Aortic smooth muscle cell (primary cell): ENCODE measurements around the gene MAPKAPK5. TPM values are rescaled to one million over a fixed set of nuclear protein-coding genes. Genes with fewer than 3 reads are reported as not detected.

Experiments used
- total RNA-seq: library from RNA; depleted of rRNA; stranded (reverse); fragments of >200 nt; gene quantifications from 2 replicates; pipeline ENCODE4 v1.2.3, GENCODE V29; 2014

MAPKAPK5 gene
- 27.4 and 29.9 TPM in 2 replicates for total RNA-seq

GRCh38 chr12:111841750-111842555 lies at the start of gene MAPKAPK5:
TSS of gene MAPKAPK5 (plus strand) at chr12:111842228. CDS start at chr12:111842734, 506 bp downstream.

Other genes starting within 250 kb of the MAPKAPK5 start
- gene ATXN2, start 242.9 kb upstream of the MAPKAPK5 start, total RNA-seq, result 18.0 and 28.6 TPM in 2 replicates
- 17.0 and 20.0 TPM in 2 replicates for gene BRAP, start 156.3 kb upstream of the MAPKAPK5 start, total RNA-seq
- 14.4 and 14.5 TPM in 2 replicates for gene ACAD10, start 156.2 kb upstream of the MAPKAPK5 start, total RNA-seq
- gene ALDH2, start 75.3 kb upstream of the MAPKAPK5 start, total RNA-seq, result 16.1 and 23.4 TPM in 2 replicates
- 6.8 and 8.5 TPM in 2 replicates for gene TMEM116, start 170.9 kb downstream of the MAPKAPK5 start, total RNA-seq
- gene ERP29, start 171.2 kb downstream of the MAPKAPK5 start, total RNA-seq, result 73.7 and 89.1 TPM in 2 replicates